Astrocyte (in vitro differentiated cells and primary cell): ENCODE measurements around the gene PKDCC. TPM values are rescaled to one million over a fixed set of nuclear protein-coding genes. Genes with fewer than 3 reads are reported as not detected.
A peak's percentile ranks its signal among the peaks of the same experiment; 100 is the strongest.

Source experiments
- DNase-seq: peaks from one replicate; pipeline ENCODE4 v3.0.0-alpha.2; 2010; ENCODE audit warnings: low read depth
- FAIRE-seq: peaks from 2 replicates; lab custom pipeline; 2011; peaks lifted over from hg19 to GRCh38; lab: Jason Lieb, UNC
- H2AFZ ChIP-seq: 2 replicates; pipeline ENCODE4 v1.6.0; 2012; ENCODE audit warnings: low read depth, low read length, inconsistent platforms
- H3K27ac ChIP-seq: 2 replicates; pipeline ENCODE4 v1.5.1; 2011; ENCODE audit warnings: low read depth, low read length, inconsistent platforms
- H3K27me3 ChIP-seq: 2 replicates; pipeline ENCODE4 v1.6.0; 2011; ENCODE audit warnings: low read length, inconsistent platforms; ENCODE audit not compliant: insufficient read depth
- H3K36me3 ChIP-seq: 2 replicates; pipeline ENCODE4 v1.5.1; 2011; ENCODE audit warnings: low read length, inconsistent platforms; ENCODE audit not compliant: insufficient read depth
- H3K4me1 ChIP-seq: 2 replicates; pipeline ENCODE4 v1.5.1; 2011; ENCODE audit warnings: low read length, inconsistent platforms; ENCODE audit not compliant: insufficient read depth
- H3K4me2 ChIP-seq: 2 replicates; pipeline ENCODE4 v1.6.0; 2012; ENCODE audit warnings: low read length, inconsistent platforms
- H3K4me3 ChIP-seq: 2 replicates; pipeline ENCODE4 v1.5.1; 2011; ENCODE audit warnings: low read depth, mild to moderate bottlenecking, low read length, inconsistent platforms; ENCODE audit not compliant: insufficient read depth
- H3K79me2 ChIP-seq: 2 replicates; pipeline ENCODE4 v1.6.0; 2012; ENCODE audit warnings: mild to moderate bottlenecking, low read length, inconsistent platforms; ENCODE audit not compliant: insufficient read depth
- H3K9ac ChIP-seq: 2 replicates; pipeline ENCODE4 v1.6.0; 2012; ENCODE audit warnings: mild to moderate bottlenecking, low read length, inconsistent platforms
- H3K9me3 ChIP-seq: 2 replicates; pipeline ENCODE4 v1.5.1; 2012; ENCODE audit warnings: low read depth, mild to moderate bottlenecking, low read length, inconsistent platforms; ENCODE audit not compliant: insufficient read depth
- H4K20me1 ChIP-seq: 2 replicates; pipeline ENCODE4 v1.6.0; 2012; ENCODE audit warnings: low read length, inconsistent platforms; ENCODE audit not compliant: insufficient read depth
- H3K27ac Mint-ChIP-seq: one replicate; pipeline ENCODE4 v1.8.0; 2021; ENCODE audit warnings: mild to moderate bottlenecking, mixed read lengths; ENCODE audit not compliant: unreplicated experiment
- H3K27me3 Mint-ChIP-seq: one replicate; pipeline ENCODE4 v1.8.0; 2021; ENCODE audit warnings: low read depth, mixed read lengths; ENCODE audit not compliant: unreplicated experiment
- H3K36me3 Mint-ChIP-seq: one replicate; pipeline ENCODE4 v1.8.0; 2021; ENCODE audit warnings: low read depth, mixed read lengths; ENCODE audit not compliant: unreplicated experiment
- H3K4me1 Mint-ChIP-seq: one replicate; pipeline ENCODE4 v1.8.0; 2021; ENCODE audit warnings: low read depth, mixed read lengths; ENCODE audit not compliant: unreplicated experiment
- H3K4me3 Mint-ChIP-seq: one replicate; pipeline ENCODE4 v1.8.0; 2021; ENCODE audit warnings: mild to moderate bottlenecking, moderate library complexity, mixed read lengths; ENCODE audit not compliant: unreplicated experiment
- H3K9me3 Mint-ChIP-seq: one replicate; pipeline ENCODE4 v1.8.0; 2021; ENCODE audit warnings: mild to moderate bottlenecking, mixed read lengths; ENCODE audit not compliant: unreplicated experiment
- CTCF ChIP-seq: IDR thresholded peaks from 2 replicates; pipeline ENCODE4 v1.5.1; 2011; ENCODE audit warnings: low read depth, mild to moderate bottlenecking, inconsistent platforms, low read length, moderate library complexity; ENCODE audit not compliant: insufficient read depth
- EZH2 ChIP-seq: IDR thresholded peaks from 2 replicates; pipeline ENCODE4 v1.6.1; 2012; ENCODE audit warnings: mild to moderate bottlenecking, low read length, inconsistent platforms; ENCODE audit not compliant: insufficient read depth
- total RNA-seq: library from RNA; stranded (reverse); gene quantifications from 2 replicates; pipeline ENCODE4 v1.2.1, GENCODE V29; 2021

Gene PKDCC
- total RNA-seq, 1 donor from 2014 or later: 6.9 TPM

DNA sequence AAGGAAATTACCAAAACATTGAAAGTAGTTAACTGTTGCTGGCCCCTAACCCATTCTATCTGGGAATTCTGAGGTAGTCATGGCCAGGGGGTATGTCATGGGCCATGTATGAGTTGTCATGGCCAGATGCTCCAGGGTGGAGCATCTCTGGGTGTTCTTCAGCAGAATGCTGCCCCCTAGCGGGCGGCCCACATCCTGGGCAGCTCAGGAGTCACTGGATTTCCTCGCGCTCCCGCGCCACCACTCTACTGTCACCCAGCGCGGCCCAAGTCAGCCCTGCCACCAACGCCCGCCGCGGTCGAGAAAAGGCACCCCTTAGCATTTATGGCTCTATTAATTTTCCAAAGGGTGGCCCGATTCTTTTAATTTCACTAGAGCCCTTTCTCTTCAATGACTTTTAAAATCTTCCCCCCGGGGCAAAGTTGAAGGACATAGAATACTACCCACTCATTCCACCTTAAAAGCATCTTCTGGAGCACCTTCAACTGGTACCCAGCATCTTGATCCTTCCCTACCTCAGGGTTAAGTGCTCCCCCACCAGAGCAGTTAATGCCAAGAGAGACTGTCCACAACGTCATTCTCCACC is 41.6 kb downstream of the PKDCC start:
- Histone ChIP-seq H2AFZ (no peak overlapping the region), H3K4me2 (no peak overlapping the region), H3K9ac (no peak overlapping the region), H3K9me3 (no peaks in the 10 kb centered on the region), H3K79me2 (no peaks in the 10 kb centered on the region), H3K4me1 (peaks cover 2% of the 10 kb centered on the region), H4K20me1 (no peaks in the 10 kb centered on the region), H3K36me3 (no peaks in the 10 kb centered on the region), H3K27me3 (no peaks in the 10 kb centered on the region), H3K27ac (no peak overlapping the region), H3K4me3 (no peak overlapping the region)
- FAIRE-seq (no peak), DNase-seq (no peak)
- H3K4me3 Mint-ChIP-seq: no peak overlapping the region
- H3K27me3 Mint-ChIP-seq: peaks cover 10% of the 10 kb centered on the region
- H3K27ac Mint-ChIP-seq: no peak overlapping the region
- no peak for TF ChIP-seq EZH2
- peak; percentile 45 for TF ChIP-seq CTCF
- no peaks in the 10 kb centered on the region for H3K9me3 Mint-ChIP-seq
- peaks cover 8% of the 10 kb centered on the region for H3K4me1 Mint-ChIP-seq
- H3K36me3 Mint-ChIP-seq: no peaks in the 10 kb centered on the region

GRCh38 chr2:42090216-42090615 is 42.4 kb downstream of the PKDCC start:
- Histone ChIP-seq H3K9me3 (no peaks in the 10 kb centered on the region), H3K4me2 (no peak overlapping the region), H3K36me3 (no peaks in the 10 kb centered on the region), H3K9ac (no peak overlapping the region), H3K27me3 (no peaks in the 10 kb centered on the region), H3K79me2 (no peaks in the 10 kb centered on the region), H2AFZ (no peak overlapping the region), H3K4me1 (no peaks in the 10 kb centered on the region), H3K27ac (no peak overlapping the region), H4K20me1 (no peaks in the 10 kb centered on the region), H3K4me3 (no peak overlapping the region)
- TF ChIP-seq EZH2: no peak
- no peak for TF ChIP-seq CTCF
- H3K4me1 Mint-ChIP-seq: peaks cover 8% of the 10 kb centered on the region
- no peak overlapping the region for H3K4me3 Mint-ChIP-seq
- no peak overlapping the region for H3K27ac Mint-ChIP-seq
- peaks cover 8% of the 10 kb centered on the region for H3K27me3 Mint-ChIP-seq
- H3K36me3 Mint-ChIP-seq: no peaks in the 10 kb centered on the region
- no peak for FAIRE-seq
- DNase-seq: no peak
- no peaks in the 10 kb centered on the region for H3K9me3 Mint-ChIP-seq

DNA sequence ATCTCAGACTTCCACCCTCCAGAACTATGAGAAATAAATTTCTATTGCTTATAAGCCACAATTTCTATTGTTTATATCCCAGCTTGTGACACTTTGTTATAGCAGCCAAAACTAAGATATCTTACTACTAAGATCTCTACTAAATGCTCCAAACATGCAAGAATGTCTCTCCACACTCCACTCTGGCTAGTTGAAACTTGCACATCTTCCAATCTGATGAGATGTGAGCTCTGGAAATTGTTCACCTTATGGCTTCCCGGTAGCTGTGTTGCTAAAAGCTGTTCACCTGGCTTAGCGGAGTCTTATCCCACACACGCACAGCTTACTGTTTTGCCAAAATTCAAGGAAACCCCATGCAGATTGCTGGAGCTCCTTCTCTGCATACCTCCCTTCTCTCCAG is 43.9 kb downstream of the PKDCC start:
- H3K36me3 Mint-ChIP-seq: no peaks in the 10 kb centered on the region
- Histone ChIP-seq H3K9ac (no peak overlapping the region), H3K79me2 (no peaks in the 10 kb centered on the region), H4K20me1 (no peaks in the 10 kb centered on the region), H2AFZ (no peak overlapping the region), H3K4me2 (no peak overlapping the region), H3K27me3 (no peaks in the 10 kb centered on the region), H3K4me1 (no peaks in the 10 kb centered on the region), H3K36me3 (no peaks in the 10 kb centered on the region), H3K4me3 (no peak overlapping the region), H3K9me3 (no peaks in the 10 kb centered on the region), H3K27ac (no peak overlapping the region)
- no peak overlapping the region for H3K4me3 Mint-ChIP-seq
- H3K27me3 Mint-ChIP-seq: peaks cover 6% of the 10 kb centered on the region
- no peak overlapping the region for H3K27ac Mint-ChIP-seq
- H3K4me1 Mint-ChIP-seq: peaks cover 6% of the 10 kb centered on the region
- TF ChIP-seq EZH2 (no peak), CTCF (no peak)
- no peaks in the 10 kb centered on the region for H3K9me3 Mint-ChIP-seq
- no peak for FAIRE-seq
- no peak for DNase-seq
